GM18520 (cell line): ENCODE data around the gene PRMT6.
"Not testable (repeated sequence)": the region's sequence is repeated elsewhere in the genome, so short reads cannot be mapped to it uniquely, and the experiment has no call there.

Experiments used
- ATAC-seq: cut with Tn5 transposase; IDR thresholded peaks from one replicate; pipeline ENCODE4 v1.9.1; 2021; ENCODE audit not compliant: unreplicated experiment

The PRMT6 gene

GRCh38 chr1:107056426-107057196 is at the start of gene PRMT6:
Gene PRMT6 (plus strand): TSS chr1:107056674. CDS start chr1:107056716, 42 bp downstream.
- ATAC-seq = peak; percentile 92

GRCh38 chr1:107009281-107009680 is 47.2 kb upstream of the PRMT6 start:
- no peak for ATAC-seq

GRCh38 chr1:107010582-107010981 is 45.9 kb upstream of the PRMT6 start:
- no peak for ATAC-seq

- ATAC-seq = peak; percentile 77
Measured at GRCh38 chr1:107016376-107016978, 40.0 kb upstream of the PRMT6 start.

- ATAC-seq = no peak
Measured at GRCh38 chr1:107018445-107018844, 38.0 kb upstream of the PRMT6 start.

- ATAC-seq = no peak
Measured at GRCh38 chr1:107019166-107019565, 37.3 kb upstream of the PRMT6 start.

GRCh38 chr1:107038874-107039273 is 17.6 kb upstream of the PRMT6 start:
- not testable (repeated sequence) for ATAC-seq

- ATAC-seq = not testable (repeated sequence)
Measured at GRCh38 chr1:107044310-107045220, 11.9 kb upstream of the PRMT6 start.

- ATAC-seq = no peak
Measured at GRCh38 chr1:107047602-107048001, 8.9 kb upstream of the PRMT6 start.

- ATAC-seq = no peak
Measured at GRCh38 chr1:107048241-107048640, 8.2 kb upstream of the PRMT6 start.

GRCh38 chr1:107051266-107051665 is 5.2 kb upstream of the PRMT6 start:
- ATAC-seq = no peak

GRCh38 chr1:107055919-107056425 is 502 bp upstream of the PRMT6 start:
- ATAC-seq = not testable (repeated sequence)

GRCh38 chr1:107057197-107058133 is 991 bp downstream of the PRMT6 start:
- peak; percentile 39 for ATAC-seq

- ATAC-seq = no peak
Measured at GRCh38 chr1:107058245-107059032, 2.0 kb downstream of the PRMT6 start.

GRCh38 chr1:107061886-107062285 is 5.4 kb downstream of the PRMT6 start:
- ATAC-seq = no peak

- ATAC-seq = no peak
Measured at GRCh38 chr1:107073493-107073892, 17.0 kb downstream of the PRMT6 start.

GRCh38 chr1:107076841-107077240 is 20.4 kb downstream of the PRMT6 start:
- ATAC-seq = no peak

- ATAC-seq = no peak
Measured at GRCh38 chr1:107079249-107079648, 22.8 kb downstream of the PRMT6 start.

GRCh38 chr1:107081102-107081501 is 24.6 kb downstream of the PRMT6 start:
- no peak for ATAC-seq
